NCI-H524 (cell line): ENCODE results near the gene TCOF1.

Source experiments
- DNase-seq, 2 experiments: peaks; one replicate each; lab custom pipeline; 2025; lab: John Stamatoyannopoulos, UW

TCOF1 gene, protein sequence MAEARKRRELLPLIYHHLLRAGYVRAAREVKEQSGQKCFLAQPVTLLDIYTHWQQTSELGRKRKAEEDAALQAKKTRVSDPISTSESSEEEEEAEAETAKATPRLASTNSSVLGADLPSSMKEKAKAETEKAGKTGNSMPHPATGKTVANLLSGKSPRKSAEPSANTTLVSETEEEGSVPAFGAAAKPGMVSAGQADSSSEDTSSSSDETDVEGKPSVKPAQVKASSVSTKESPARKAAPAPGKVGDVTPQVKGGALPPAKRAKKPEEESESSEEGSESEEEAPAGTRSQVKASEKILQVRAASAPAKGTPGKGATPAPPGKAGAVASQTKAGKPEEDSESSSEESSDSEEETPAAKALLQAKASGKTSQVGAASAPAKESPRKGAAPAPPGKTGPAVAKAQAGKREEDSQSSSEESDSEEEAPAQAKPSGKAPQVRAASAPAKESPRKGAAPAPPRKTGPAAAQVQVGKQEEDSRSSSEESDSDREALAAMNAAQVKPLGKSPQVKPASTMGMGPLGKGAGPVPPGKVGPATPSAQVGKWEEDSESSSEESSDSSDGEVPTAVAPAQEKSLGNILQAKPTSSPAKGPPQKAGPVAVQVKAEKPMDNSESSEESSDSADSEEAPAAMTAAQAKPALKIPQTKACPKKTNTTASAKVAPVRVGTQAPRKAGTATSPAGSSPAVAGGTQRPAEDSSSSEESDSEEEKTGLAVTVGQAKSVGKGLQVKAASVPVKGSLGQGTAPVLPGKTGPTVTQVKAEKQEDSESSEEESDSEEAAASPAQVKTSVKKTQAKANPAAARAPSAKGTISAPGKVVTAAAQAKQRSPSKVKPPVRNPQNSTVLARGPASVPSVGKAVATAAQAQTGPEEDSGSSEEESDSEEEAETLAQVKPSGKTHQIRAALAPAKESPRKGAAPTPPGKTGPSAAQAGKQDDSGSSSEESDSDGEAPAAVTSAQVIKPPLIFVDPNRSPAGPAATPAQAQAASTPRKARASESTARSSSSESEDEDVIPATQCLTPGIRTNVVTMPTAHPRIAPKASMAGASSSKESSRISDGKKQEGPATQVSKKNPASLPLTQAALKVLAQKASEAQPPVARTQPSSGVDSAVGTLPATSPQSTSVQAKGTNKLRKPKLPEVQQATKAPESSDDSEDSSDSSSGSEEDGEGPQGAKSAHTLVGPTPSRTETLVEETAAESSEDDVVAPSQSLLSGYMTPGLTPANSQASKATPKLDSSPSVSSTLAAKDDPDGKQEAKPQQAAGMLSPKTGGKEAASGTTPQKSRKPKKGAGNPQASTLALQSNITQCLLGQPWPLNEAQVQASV (N-terminal part only)

DNA sequence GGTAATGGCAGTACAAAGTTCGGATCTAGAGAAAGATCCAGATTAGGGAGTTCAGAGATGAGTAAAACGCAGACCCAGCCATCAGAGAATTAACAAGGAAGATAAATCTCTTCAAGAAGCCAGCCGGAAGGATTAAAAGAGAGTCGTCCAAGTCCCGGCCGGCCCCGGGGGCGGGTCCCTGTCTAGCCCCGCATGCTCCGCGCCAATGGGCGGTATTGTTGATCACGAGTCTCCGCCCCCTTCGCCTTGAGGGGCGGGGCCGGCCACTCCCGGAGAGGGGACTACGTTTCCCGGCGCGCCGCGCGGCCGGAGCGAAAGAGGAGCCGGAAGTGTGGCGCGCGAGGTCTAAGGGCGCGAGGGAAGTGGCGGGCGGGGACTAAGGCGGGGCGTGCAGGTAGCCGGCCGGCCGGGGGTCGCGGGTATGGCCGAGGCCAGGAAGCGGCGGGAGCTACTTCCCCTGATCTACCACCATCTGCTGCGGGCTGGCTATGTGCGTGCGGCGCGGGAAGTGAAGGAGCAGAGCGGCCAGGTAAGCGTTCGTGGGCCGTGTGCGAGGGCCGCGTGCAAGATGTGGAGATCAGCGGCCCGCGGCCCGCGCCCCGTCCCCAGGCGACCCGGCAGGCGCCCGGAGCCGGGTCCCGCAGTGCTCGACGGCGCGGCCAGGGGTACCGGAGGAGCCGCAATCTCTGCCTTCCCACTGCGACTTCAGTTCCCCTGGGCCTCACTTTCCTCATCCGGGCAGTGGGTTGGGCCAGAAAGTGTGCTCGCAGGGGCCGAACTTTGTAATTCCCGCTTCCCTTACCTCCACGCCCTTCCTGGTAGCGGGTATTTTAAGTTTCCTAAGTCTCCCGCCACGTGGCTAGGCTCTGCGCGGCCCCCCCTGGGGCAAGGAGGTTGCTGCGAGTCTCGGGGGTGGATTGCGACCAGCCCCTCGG lies at the start of gene TCOF1:
Gene TCOF1 (plus strand): TSS at position 372 of the 935 bp plus-strand sequence. CDS start 50 bp downstream, at position 422.
- peak; percentile 93 to 97 for DNase-seq

DNA sequence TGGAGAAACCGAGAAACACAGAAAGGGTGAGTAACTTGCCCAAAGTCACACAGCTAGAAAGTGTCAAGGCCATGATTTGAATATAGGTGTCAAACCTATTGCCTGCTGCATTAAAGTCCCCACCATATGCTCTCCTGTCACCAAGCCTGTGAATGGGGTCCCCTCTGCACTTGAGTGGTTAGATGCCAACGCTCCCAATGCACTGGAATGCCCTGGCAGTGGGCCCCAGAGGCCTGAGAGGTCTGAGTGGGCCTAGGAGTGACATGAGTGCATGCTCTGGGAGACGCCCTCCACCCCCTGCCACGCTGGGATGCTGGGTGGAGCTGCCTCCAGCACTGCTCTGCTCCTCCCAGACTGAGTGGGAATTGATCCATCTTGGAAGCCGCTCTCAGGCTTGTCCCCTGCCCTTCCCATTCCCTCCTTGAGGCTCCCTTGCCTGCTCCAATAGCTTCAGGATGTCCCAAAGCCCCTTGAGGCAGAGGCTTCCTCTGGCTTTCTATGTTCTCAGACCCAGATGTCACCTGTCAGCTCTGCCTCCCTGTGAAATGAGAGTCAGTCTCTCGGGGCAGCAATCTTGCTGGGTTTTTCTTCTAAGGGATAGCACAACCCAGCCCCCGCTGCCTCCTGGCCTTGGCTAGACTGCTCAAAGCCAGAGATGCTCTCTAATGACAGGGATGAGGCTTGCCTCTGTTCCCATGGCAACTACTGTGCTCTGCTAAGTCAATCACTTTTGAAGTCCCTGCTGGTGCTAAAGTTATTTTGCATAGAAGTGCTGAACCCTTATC lies 48.2 kb upstream of the TCOF1 start:
- peak; percentile 48 to 75 for DNase-seq

DNA sequence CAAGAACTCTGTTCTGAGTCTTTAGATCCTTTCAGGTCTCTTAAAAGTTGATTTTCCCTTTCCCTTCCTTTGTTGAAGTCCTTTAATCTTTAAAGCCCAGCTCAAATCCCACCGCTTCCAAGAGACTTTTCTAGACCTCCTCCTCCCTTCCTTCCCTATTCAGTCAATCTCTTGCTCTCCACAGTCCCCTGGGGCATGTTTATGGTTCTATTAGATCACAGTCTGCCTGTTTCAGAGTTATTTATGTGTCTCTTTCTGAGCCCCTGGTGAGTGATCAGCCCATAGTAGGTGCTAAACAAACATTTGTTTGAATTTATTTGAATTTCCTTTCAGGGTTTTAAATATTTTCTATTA lies 47.6 kb upstream of the TCOF1 start:
- no peak for DNase-seq

DNA sequence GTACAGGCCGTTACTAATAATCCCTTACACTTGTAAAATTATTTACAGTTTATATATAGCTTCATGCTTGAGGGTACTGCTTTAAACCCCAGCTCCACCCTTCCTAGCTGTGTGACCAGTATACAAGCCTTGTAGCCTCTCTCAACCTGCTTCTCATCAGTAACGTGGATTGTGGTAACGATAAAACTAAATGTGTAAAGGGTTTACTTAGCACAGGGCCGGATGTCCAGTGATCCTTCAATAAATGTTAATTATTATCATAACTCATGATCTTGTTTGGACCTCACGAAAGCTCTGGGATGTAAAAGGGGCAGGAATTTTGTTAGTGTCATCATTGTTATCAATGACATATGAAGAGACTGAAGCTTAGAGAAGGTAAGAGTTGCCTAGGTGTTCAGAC lies 47.3 kb upstream of the TCOF1 start:
- no peak for DNase-seq

DNA sequence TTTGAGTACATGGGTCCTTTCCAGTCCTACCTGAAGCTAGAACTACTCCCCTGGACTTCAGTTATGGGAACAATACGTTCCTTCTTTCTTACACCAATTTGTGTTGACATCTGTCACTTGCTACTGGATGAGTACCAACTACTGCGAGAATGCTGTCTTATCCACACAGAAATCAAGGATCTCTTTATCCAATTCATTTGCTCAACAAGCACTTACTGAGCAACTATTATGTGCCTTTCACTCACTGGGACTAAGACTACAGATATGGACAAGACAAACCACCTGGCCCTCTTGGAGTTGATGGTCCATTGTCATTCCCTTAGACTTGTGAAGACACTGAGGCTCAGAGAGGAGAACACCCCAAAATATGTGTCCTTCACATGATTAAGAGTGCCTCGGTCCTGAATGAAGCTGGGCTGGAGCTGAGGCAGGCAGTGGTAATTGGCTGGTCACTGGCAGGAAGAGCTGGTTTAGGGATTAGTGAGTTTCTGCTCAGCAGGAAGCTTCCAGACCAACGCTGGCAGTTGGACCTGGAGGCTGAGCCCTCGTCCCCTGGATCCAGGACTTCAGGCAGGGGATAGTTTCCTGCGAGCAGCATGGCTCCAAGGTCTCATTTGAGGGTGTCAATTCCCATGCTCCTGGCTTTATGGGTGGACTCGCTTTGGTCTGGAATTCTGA lies 46.3 kb upstream of the TCOF1 start:
- DNase-seq, result no peak

DNA sequence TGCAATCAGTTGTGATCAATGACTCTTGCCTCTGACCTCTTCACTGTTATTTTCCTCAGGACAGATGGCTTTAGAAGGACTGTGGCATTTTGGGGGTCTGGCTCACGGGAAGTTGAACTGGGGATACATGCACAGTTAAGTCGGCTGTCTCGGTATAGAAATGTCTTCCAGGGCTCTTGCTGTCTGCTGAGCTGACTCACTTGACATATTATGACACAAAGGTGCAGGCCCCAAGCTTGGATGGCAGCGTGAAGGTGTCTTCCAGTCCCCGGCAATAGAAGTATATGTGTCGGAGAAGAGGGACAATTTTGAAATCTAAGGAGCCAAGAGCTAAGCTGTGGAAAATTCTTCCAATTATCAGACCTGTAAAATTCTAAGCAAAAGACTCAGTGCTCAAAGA lies 45.0 kb upstream of the TCOF1 start:
- DNase-seq, result no peak

DNA sequence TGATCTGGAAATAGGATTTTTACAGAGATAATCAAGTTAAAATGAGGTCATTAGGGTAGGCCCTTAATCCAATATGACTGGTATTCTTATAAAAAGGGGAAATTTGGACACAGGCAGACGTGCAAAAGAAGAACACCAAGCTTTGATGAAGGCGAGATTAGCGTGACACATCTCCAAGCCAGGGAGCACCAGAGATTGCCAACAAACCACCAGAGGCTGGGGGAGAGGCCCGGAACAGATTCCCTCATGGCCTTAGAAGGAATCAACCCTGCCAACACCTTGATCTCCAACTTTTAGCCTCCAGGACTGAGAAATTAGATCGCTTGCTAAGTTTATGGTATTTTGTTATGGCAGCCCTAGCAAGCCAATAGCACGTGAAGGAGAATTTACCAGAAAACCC lies 44.0 kb upstream of the TCOF1 start:
- DNase-seq, result no peak

DNA sequence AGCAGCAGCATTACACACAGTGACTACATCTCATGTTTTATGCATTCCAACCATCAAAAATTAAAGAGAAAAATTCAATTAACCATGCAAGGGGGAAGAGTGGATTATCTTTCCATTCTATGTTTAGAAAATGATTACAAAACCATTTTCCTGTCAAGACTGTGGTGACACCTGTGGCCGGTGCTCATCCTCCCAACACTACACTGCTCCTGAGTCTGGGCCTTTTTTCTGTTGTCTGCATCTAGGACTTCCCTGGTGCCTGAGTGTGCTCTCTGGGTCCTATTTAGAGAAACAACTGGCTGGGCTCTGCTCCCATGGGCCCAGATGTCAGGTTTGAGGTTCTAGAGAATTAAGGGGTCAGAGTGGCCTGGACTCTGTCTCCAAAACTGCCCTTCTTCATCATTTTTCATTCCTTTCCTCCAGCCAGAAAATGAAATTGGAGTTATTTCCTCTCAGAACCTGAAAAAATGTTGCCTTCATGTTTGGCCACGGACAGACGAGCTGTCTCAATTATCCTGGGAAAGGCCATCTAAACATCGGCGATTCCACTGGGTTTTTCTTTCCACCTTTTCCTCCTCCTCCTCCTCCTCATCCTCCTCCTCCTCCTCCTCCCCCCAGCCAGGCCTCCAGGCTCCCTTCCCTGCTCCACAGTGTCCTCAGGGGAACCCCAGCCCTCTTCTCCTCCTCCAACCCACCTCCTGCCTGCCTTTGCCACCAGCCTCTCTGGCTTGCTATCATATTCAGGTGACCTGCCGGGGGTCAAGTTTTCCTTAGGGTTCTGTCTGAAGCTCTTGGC lies 43.4 kb upstream of the TCOF1 start:
- no peak for DNase-seq

DNA sequence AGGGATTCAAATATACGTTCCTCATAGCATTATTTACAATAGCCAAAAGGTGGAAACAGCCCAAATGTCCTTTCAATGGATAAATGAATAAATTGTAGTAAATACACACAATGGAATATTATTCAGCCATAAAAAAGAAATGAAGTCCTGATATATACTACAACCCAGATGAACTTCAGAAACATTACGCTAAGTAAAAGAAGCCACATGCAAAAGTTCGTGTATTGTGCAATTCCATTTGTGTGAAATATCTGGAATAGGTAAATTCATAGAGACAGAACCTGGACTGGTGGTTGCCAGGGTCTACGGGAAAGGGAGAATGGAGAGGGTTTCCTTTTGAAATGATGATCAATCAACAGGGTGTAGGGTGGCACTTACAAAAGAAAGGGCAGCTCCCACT lies 42.3 kb upstream of the TCOF1 start:
- DNase-seq, result no peak

DNA sequence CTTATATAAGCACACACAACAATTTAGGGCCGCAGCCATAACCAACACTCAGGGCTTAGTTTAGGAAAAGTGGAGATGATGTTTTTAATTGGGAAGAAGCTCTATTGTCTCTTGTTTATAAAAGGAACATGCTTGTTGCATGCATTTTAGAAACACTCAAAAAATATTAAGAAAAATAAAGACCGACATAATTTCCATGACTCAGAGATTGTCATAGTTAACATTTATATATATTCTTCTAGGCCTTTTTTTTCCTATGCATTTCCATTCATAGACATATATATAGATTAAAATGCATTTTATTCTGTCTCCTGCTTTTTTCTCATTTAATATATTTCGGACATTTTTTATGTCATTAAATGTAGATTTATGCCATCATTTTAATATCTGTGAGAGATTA lies 41.2 kb upstream of the TCOF1 start:
- DNase-seq, result no peak

DNA sequence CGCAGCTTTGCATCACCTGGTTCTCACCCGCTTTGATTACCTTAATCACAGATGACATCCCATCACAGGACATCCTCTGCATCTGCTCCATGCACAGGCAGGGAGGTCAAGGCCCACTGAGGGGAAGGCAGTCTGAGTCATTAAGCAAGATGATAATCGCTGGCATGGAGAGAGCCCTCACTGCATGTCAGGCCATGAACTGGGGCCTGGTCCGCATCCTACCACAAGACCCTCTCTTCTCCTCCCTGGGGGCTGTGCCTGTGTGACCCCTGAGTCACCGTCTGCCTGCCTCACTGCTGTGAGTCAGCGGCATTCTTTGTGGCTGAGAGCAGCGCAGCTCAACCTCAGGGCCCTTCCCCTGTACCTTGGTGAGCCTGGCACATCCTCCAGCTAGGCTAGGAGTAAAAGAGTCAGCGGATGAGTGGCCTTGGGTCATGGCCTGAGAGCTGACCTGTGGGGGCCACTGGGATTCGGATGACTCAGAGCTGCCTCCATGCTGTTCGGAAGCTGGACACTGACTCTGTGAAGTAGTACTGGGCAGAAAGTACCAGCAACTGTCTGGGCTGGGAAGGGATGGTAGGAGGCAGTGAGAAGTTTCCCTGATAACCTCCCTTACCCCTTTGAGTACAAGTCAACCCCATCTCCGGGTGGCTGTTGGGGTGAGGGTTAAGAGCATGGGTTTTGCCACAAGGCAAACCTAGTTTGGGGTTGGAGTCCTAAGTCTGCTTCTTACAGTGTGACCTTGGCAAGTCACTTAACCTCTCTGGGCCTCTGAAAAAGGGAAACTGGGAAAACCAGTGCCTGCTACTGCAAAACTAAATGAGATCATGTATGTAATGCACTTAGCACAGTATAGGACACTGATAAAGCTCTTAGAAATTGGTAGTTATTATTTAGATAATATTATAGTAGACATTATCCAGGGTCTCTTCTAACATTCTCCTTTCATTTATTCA lies 40.2 kb upstream of the TCOF1 start:
- DNase-seq, result no peak

DNA sequence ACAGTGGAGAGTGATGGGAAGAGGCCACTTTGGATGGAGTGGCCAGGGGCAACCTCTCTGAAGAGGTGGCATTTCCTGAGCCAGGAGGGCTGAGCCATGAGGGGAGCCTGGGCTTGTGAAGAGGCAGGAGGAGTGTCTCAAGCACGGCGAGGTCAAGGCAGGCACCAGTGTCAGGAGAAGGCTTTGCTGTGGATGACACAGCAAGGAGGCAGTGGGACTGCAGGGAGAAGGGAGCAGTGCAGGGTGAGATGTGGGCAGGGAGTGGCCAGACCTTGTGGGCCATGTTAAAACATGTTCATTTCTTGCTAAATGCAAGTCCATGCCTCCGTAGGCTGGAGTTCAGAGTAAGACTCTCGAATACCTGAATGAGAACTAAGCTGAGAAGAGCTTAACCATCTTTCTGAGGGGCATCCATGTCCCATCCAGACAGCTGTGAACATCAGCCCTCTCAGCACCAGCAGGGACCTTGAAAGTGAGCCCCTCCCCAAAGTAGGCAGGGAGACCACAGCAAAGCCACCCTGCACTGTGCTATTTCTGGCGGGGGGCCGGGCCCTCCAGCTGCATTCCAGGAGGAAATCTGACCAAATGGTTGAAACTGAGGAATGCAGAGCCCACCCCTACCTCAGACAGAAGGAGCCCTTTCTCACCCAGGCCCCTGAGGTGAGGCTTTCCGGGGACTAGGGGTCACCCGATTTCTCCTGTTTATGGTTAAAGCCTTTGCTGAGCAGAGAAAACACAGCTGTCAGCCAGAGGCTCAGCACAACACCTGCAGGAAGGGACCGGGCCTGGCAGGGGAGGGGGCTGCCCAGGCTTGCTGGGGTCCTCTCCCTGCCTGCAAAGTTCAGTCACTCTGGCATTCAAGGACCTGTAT lies 38.6 kb upstream of the TCOF1 start:
- DNase-seq, result no peak

DNA sequence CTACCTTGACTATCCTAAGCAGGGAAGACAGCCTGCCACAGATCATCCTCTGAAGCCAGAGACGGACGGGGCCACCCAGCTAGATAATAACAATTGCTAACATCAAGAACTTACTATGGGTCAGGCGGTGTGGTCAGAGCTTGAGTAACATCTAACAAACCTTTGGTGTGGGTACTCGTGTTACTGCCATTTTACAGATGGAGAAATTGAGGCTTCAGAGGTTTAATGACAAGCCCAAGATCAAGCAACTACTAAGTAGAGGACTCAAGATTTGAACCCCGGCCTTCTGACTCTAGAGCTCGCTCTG lies 38.1 kb upstream of the TCOF1 start:
- no peak for DNase-seq

DNA sequence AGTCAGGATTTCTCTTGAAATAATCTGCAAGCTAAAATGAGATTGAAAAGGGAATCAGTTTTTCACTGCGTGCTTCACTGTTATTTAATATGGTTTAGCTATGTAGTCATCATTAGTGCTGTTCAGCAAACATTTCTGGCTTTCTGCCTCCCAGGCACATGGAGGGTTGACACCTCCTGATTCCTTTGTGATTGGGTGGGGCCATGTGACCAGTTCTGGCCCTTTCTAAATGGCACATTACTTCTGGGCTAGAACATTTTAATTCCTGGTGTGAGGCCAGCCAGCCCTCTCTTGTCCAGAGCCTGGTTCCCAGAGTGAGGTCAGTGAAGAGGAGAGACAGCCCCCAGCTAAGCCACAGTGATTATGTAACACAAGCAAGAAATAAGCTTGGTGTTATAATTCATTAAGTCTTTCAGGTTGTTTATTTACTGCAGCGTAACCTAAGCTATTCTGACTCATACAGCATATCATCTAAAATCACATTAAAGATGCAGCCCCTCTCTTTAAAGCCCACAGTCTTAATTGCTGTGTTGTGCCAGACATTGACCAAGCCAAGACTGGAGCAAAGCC lies 37.4 kb upstream of the TCOF1 start:
- no peak for DNase-seq

DNA sequence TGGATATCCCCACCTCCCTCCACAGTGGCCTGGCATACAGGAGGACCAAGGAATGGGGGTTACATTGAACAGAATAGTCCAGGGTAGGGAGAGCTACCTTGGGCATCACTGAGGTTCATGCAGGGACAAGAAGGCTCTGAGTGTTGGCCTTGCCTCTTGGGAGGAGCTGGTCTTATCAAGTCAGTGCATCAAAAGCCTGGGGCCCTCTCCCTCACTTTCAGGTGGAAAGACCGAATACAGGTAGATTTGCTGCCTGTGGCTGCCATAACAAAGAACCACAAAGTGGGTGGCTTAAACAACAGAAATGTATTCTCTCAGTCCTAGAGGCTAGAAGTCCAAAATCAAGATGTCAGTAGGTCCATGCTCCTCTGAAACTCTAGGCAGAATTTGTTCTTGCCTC lies 36.3 kb upstream of the TCOF1 start:
- no peak for DNase-seq

DNA sequence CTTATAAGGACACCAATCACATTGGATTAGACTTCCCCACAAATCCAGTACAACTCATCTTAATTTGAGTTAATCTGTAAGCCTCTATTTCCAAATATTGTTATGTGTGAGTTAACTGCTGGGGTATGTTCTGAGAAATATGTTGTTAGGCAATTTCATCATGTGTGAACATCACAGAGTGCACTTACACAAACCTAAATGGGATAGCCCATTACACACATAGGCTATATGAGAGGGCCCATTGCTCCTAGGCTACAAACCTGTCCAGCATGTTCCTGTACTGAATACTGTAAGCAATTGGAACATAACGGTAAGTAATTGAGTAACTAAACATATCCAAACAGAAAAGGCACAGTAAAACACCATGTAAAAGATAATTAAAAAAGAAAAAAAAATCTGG lies 35.7 kb upstream of the TCOF1 start:
- no peak for DNase-seq

DNA sequence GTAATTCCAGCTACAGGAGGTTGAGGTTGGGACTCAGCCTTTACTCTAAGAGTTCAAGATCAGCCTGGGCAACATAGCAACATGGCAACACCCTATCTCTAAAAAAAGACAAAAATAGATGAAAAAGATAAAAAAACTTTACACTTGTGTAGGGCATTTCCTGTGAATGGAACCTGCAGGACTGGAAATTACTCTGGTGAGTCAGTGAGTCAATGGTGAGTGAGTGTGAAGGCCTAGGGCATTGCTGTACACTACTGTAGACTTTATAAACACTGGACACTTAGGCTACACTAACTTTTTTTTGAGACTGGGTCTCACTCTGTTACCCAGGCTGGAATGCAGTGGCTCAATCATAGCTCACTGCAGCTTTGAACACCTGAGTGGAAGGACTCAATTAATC lies 35.3 kb upstream of the TCOF1 start:
- no peak for DNase-seq
